MM.1S (cell line): ENCODE results near the gene LRFN2.

Experiments used
- DNase-seq: peaks from one replicate; pipeline ENCODE4 v3.0.0-alpha.2; 2015
- H2AFZ ChIP-seq: fragments of 300-600 bp; sonication (generic); 2 replicates; pipeline ENCODE4 v1.6.0; 2016; ENCODE audit warnings: antibody characterized with exemption, low read length
- H3F3A ChIP-seq: fragments of 300-600 bp; sonication (generic); 2 replicates; pipeline ENCODE4 v1.6.1; 2016; ENCODE audit warnings: mild to moderate bottlenecking, antibody characterized with exemption, low read length, moderate library complexity, mixed read lengths; ENCODE audit not compliant: insufficient read depth
- H3K27ac ChIP-seq: fragments of 300-600 bp; sonication (generic); 2 replicates; pipeline ENCODE4 v1.5.1; 2016; ENCODE audit warnings: mild to moderate bottlenecking, low read length
- H3K27me3 ChIP-seq: fragments of 300-600 bp; sonication (generic); replicated peaks from 2 replicates; pipeline ENCODE4 v1.6.0; 2016; ENCODE audit warnings: low read length; ENCODE audit not compliant: insufficient read depth
- H3K36me3 ChIP-seq: fragments of 300-600 bp; sonication (generic); replicated peaks from 2 replicates; pipeline ENCODE4 v1.6.1; 2016; ENCODE audit warnings: mild to moderate bottlenecking, low read length, mixed read lengths; ENCODE audit not compliant: insufficient read depth
- H3K4me1 ChIP-seq: fragments of 300-600 bp; sonication (generic); 2 replicates; pipeline ENCODE4 v1.6.1; 2016; ENCODE audit warnings: low read length, mixed read lengths
- H3K4me2 ChIP-seq: fragments of 300-600 bp; sonication (generic); 2 replicates; pipeline ENCODE4 v1.6.0; 2016; ENCODE audit warnings: low read depth, low read length
- H3K4me3 ChIP-seq: fragments of 300-600 bp; sonication (generic); 2 replicates; pipeline ENCODE4 v1.5.1; 2016; ENCODE audit warnings: low read length, mixed read lengths
- H3K79me2 ChIP-seq: fragments of 300-600 bp; sonication (generic); 2 replicates; pipeline ENCODE4 v1.6.1; 2016; ENCODE audit warnings: mixed run types, low read length, mixed read lengths
- H3K9ac ChIP-seq: fragments of 300-600 bp; sonication (generic); 2 replicates; pipeline ENCODE4 v1.6.1; 2016; ENCODE audit warnings: low read length, mixed read lengths
- H3K9me2 ChIP-seq: fragments of 300-600 bp; sonication (generic); replicated peaks from 2 replicates; pipeline ENCODE4 v1.6.1; 2016; ENCODE audit warnings: mild to moderate bottlenecking, low read length, mixed read lengths; ENCODE audit not compliant: insufficient read depth
- H3K9me3 ChIP-seq: fragments of 300-600 bp; sonication (generic); replicated peaks from 2 replicates; pipeline ENCODE4 v1.6.1; 2016; ENCODE audit warnings: mild to moderate bottlenecking, low read length, mixed read lengths; ENCODE audit not compliant: insufficient read depth
- H4K20me1 ChIP-seq: fragments of 300-600 bp; sonication (generic); 2 replicates; pipeline ENCODE4 v1.6.1; 2016; ENCODE audit warnings: mild to moderate bottlenecking, low read length, moderate library complexity, mixed read lengths; ENCODE audit not compliant: insufficient read depth
- CTCF ChIP-seq: fragments of 300-600 bp; sonication (generic); IDR thresholded peaks from 2 replicates; pipeline ENCODE4 v1.5.1; 2016; ENCODE audit warnings: antibody characterized with exemption, low read length, mixed read lengths
- EZH2 ChIP-seq: fragments of 300-600 bp; sonication (generic); optimal IDR thresholded peaks from 2 replicates; pipeline ENCODE3; 2017; ENCODE audit warnings: low read depth, mild to moderate bottlenecking, antibody characterized with exemption, low read length, mixed read lengths
- EZH2phosphoT487 ChIP-seq: fragments of 300-600 bp; sonication (generic); IDR thresholded peaks from 2 replicates; pipeline ENCODE4 v1.6.1; 2018; ENCODE audit warnings: antibody characterized with exemption, low read length

Gene LRFN2

GRCh38 chr6:40569162-40569910, 17.8 kb downstream of the LRFN2 start:
- H3K36me3 ChIP-seq, result no peaks in the 10 kb centered on the region
- H4K20me1 ChIP-seq, result no peaks in the 10 kb centered on the region
- no peak overlapping the region for H3K27ac ChIP-seq
- no peaks in the 10 kb centered on the region for H3K4me1 ChIP-seq
- DNase-seq, result no peak
- H3K9me3 ChIP-seq, result no peaks in the 10 kb centered on the region
- no peak overlapping the region for H3K4me2 ChIP-seq
- H3K9ac ChIP-seq, result no peak overlapping the region
- no peaks in the 10 kb centered on the region for H3K9me2 ChIP-seq
- H3F3A ChIP-seq, result no peaks in the 10 kb centered on the region
- TF ChIP-seq EZH2phosphoT487, result no peak
- TF ChIP-seq CTCF, result no peak
- TF ChIP-seq EZH2, result no peak
- no peak overlapping the region for H2AFZ ChIP-seq
- H3K79me2 ChIP-seq, result no peaks in the 10 kb centered on the region
- no peaks in the 10 kb centered on the region for H3K27me3 ChIP-seq
- H3K4me3 ChIP-seq, result no peak overlapping the region

GRCh38 chr6:40568062-40568708, 19.0 kb downstream of the LRFN2 start:
- Histone ChIP-seq H3K27ac (no peak overlapping the region), H3K9me2 (no peaks in the 10 kb centered on the region), H3K27me3 (no peaks in the 10 kb centered on the region), H3K36me3 (no peaks in the 10 kb centered on the region), H3K79me2 (no peaks in the 10 kb centered on the region), H3K9me3 (no peaks in the 10 kb centered on the region), H3K4me3 (no peak overlapping the region), H2AFZ (no peak overlapping the region), H4K20me1 (no peaks in the 10 kb centered on the region), H3K4me1 (no peaks in the 10 kb centered on the region), H3K4me2 (no peak overlapping the region), H3K9ac (no peak overlapping the region), H3F3A (no peaks in the 10 kb centered on the region)
- no peak for DNase-seq
- TF ChIP-seq EZH2phosphoT487 (no peak), CTCF (no peak), EZH2 (no peak)

- H3K9ac ChIP-seq, result no peak overlapping the region
- no peaks in the 10 kb centered on the region for H4K20me1 ChIP-seq
- no peak for TF ChIP-seq EZH2phosphoT487
- no peak for TF ChIP-seq CTCF
- no peak for TF ChIP-seq EZH2
- H3F3A ChIP-seq, result no peaks in the 10 kb centered on the region
- no peak overlapping the region for H3K4me3 ChIP-seq
- H3K27ac ChIP-seq, result no peak overlapping the region
- no peaks in the 10 kb centered on the region for H3K27me3 ChIP-seq
- no peaks in the 10 kb centered on the region for H3K4me1 ChIP-seq
- no peaks in the 10 kb centered on the region for H3K9me2 ChIP-seq
- DNase-seq, result no peak
- no peak overlapping the region for H3K4me2 ChIP-seq
- no peaks in the 10 kb centered on the region for H3K36me3 ChIP-seq
- H2AFZ ChIP-seq, result no peak overlapping the region
- H3K79me2 ChIP-seq, result no peaks in the 10 kb centered on the region
- H3K9me3 ChIP-seq, result no peaks in the 10 kb centered on the region
These were observed 24.1 kb downstream of the LRFN2 start for GRCh38 chr6:40563111-40563510.
